ENCODE results near the gene FEZ2.

GRCh38 chr2:36554531-36554930, 43.4 kb downstream of the FEZ2 start:
- TF ChIP-seq POLR2AphosphoS5 (IDR thresholded peaks at IDR 0.05), result no peak
- no peak for TF ChIP-seq CTCF (IDR thresholded peaks at IDR 0.05)
- TF ChIP-seq EP300 (IDR thresholded peaks at IDR 0.05), result no peak
- no peak for TF ChIP-seq POLR2A (IDR thresholded peaks at IDR 0.05)
